Transverse colon (tissue), 4 donors: Measurements from ENCODE around the gene UNC93A.

Source experiments
- POLR2AphosphoS5 ChIP-seq, 3 donors: sonication (generic); formaldehyde crosslinking; IDR thresholded peaks; one replicate each; pipeline ENCODE4 v1.6.1; 2016; ENCODE audit warnings: antibody characterized with exemption in 3 of 3
- TF ChIP-seq, protein P1 (sequence below), 5 experiments: fragments of 200-600 bp in 3 of 5; fragments of 450-650 bp in 2 of 5; sonication (generic) in 3 of 5; IDR thresholded peaks; 1 replicate in 2 of 5; 2 replicates in 3 of 5; pipeline ENCODE4 v1.5.1; 2016 to 2017; ENCODE audit warnings: antibody characterized with exemption in 5 of 5, inconsistent platforms in 3 of 5, mild to moderate bottlenecking in 2 of 5, moderate library complexity in 1 of 5

DNA sequence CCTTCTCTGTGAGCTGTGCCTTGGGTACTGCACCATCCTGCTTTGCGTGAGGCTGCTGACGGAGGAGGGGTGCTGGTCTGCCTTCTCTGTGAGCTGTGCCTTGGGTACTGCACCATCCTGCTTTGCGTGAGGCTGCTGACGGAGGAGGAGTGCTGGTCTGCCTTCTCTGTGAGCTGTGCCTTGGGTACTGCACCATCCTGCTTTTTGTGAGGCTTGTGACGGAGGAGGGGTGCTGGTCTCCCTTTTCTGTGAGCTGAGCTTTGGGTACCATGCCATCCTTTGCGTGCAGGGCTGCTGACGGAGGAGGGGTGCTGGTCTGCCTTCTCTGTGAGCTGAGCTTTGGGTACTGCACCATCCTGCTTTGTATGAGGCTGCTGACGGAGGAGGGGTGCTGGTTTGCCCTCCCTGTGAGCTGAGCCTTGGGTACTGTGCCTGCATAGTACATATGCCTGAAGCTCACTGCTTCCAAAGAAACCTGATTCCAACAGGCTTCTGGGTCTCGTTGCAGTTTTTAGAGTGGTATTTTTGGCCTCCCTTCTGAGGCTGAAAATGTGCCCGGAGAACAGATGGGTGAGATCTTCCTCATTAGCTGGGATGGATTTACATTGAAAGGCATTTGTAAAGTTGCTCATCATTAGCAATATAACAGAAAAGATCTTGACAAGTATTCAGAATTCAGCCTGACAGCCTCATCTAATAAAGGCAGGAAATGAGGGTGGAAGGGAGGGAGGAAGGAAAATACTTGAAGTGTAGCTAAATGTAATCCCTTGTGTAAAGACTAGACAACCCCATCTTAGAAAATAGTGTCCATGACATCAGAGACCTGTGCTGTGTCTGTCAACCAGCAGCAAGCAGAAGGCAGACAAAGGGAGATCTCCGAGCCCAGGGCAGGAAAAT is 46.8 kb upstream of the UNC93A start:
- TF ChIP-seq POLR2AphosphoS5 (IDR thresholded peaks at IDR 0.05) = no peak
- TF ChIP-seq, protein P1, sequence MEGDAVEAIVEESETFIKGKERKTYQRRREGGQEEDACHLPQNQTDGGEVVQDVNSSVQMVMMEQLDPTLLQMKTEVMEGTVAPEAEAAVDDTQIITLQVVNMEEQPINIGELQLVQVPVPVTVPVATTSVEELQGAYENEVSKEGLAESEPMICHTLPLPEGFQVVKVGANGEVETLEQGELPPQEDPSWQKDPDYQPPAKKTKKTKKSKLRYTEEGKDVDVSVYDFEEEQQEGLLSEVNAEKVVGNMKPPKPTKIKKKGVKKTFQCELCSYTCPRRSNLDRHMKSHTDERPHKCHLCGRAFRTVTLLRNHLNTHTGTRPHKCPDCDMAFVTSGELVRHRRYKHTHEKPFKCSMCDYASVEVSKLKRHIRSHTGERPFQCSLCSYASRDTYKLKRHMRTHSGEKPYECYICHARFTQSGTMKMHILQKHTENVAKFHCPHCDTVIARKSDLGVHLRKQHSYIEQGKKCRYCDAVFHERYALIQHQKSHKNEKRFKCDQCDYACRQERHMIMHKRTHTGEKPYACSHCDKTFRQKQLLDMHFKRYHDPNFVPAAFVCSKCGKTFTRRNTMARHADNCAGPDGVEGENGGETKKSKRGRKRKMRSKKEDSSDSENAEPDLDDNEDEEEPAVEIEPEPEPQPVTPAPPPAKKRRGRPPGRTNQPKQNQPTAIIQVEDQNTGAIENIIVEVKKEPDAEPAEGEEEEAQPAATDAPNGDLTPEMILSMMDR (IDR thresholded peaks at IDR 0.05) = no peak
